Measurements from ENCODE around the gene DEDD.

The DEDD gene

DNA sequence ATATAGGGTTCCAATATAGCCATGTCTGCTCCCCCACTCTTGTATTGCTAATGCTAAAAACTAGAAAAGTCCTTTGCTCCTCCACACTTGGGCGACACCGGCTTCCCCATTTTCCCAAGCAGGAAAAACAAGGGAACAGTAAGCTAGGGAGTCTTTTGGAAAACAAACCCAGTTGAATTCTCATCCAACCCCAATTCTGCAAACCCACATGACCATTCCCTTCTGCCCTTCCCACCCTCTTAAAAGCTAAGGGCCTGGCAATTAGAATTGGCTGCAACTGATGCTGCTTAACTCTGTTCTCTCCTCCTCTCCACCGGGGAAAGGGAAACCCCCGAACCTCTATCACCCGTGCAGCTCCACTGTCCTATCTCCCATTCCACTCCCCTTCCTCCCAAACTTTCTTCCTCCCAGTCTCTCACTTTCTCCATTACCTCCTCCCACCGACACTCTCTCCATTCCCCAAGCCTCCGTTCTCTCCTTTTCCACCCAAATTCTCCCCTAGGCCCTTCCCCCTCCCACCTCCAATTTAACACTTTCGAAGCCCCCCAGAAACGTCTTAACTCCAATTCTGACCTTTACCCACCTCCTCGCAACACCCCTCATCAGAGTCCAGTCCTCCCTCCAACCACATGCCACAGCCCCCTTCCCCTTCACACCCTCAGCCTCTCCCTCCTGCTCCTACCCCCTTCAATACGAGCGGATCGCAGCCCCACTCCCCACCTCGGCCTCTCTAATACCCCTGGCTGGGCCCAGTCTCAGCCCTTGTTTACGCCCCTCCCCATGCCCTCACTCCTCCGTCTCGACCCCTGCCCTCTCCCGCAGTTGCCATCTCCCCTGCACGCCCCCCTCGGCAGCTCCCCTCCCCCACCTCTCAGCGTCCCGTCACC, 701 bp downstream of the DEDD start:
- intact Hi-C loops (cut with DNase I; ENCODE audit: low total_unique reads): no loop called here
- TF ChIP-seq, protein P1, sequence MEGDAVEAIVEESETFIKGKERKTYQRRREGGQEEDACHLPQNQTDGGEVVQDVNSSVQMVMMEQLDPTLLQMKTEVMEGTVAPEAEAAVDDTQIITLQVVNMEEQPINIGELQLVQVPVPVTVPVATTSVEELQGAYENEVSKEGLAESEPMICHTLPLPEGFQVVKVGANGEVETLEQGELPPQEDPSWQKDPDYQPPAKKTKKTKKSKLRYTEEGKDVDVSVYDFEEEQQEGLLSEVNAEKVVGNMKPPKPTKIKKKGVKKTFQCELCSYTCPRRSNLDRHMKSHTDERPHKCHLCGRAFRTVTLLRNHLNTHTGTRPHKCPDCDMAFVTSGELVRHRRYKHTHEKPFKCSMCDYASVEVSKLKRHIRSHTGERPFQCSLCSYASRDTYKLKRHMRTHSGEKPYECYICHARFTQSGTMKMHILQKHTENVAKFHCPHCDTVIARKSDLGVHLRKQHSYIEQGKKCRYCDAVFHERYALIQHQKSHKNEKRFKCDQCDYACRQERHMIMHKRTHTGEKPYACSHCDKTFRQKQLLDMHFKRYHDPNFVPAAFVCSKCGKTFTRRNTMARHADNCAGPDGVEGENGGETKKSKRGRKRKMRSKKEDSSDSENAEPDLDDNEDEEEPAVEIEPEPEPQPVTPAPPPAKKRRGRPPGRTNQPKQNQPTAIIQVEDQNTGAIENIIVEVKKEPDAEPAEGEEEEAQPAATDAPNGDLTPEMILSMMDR (IDR thresholded peaks at IDR 0.05): no peak
- H3K9me3 ChIP-seq: no peaks in the 10 kb centered on the region
- DNase-seq: no peak
- no peaks in the 10 kb centered on the region for H3K27me3 ChIP-seq
- peaks cover 13 to 31% (median 26%) of the 10 kb centered on the region in 3 donors for H3K36me3 ChIP-seq
- H3K4me1 ChIP-seq: peaks cover 0 to 64% (median 40%) of the 10 kb centered on the region in 4 donors
- H3K27ac ChIP-seq: peak overlapping the region; percentile 89 to 91
- peak overlapping the region; percentile 74 to 85 for H3K4me3 ChIP-seq

DNA sequence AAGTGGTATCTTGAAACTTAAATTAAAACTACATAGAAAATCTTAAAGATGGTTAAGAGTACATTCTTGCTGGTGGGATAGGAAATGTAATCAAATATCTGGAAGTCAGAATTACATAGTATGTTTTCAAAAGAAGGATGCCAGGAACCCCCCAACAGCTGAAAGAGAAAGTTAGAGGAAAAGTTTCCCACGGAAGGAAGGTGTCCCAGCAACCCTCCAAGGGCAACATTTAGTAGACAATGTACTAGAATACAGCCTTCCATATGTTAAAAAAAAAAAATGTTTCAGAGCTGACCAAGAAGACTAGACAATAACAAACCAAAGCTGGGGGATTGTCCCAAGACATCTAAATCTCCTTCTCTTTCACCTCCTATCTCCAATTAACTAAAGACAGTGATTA, 2.2 kb downstream of the DEDD start:
- Histone ChIP-seq H3K27ac (peak overlapping the region in 1 of 2 donors; percentile 91), H3K9me3 (no peaks in the 10 kb centered on the region), H3K27me3 (no peaks in the 10 kb centered on the region), H3K4me1 (peaks cover 0 to 64% (median 40%) of the 10 kb centered on the region in 4 donors), H3K36me3 (peaks cover 13 to 46% (median 40%) of the 10 kb centered on the region in 3 donors), H3K4me3 (no peak overlapping the region)
- TF ChIP-seq, protein P1 (IDR thresholded peaks at IDR 0.05): no peak
- intact Hi-C loops (cut with DNase I; ENCODE audit: low total_unique reads): no loop called here
- no peak for DNase-seq

DNA sequence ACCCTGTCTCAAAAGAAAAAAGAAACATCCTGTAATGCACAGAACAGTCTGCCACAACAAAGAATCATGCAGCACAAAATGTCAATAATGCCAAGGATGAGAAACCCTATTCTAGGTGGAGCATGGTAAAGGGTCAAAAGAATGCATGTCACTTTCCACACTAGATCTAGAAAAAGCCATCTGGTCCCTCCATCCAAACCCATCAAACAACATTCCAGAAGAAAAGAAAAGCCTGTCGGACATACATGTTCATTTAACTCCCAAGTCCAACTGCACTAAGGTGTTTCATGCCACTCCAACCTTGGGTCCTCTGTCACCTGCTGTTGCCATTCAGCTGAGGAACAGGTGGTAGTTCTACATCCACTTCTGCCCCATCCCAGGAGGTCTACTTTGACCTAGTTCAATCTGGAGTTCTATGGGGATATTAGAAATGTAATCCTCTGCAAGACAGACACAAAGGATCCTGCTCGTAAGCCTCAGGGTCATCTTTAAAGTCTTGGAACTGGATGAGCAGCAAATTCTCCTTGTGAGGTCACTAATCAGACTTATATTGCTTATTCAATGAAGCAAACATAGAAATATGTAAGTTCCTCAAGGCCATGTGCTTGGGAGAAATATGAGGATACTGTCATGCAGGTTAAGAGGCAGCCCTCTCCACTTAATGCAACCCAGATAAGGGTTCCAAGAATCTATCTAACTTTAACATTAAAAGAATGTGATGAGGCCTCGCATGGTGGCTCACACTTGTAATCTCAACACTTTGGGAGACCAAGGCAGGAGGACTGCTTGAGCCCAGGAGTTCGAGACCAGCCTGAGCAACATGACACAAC, 3.7 kb downstream of the DEDD start:
- peaks cover 0 to 52% (median 33%) of the 10 kb centered on the region in 4 donors for H3K4me1 ChIP-seq
- H3K27me3 ChIP-seq: no peaks in the 10 kb centered on the region
- H3K36me3 ChIP-seq: peaks cover 21 to 61% (median 52%) of the 10 kb centered on the region in 3 donors
- intact Hi-C loops (cut with DNase I; ENCODE audit: low total_unique reads): no loop called here
- TF ChIP-seq, protein P1 (IDR thresholded peaks at IDR 0.05): no peak
- DNase-seq: no peak
- H3K4me3 ChIP-seq: no peak overlapping the region
- no peaks in the 10 kb centered on the region for H3K9me3 ChIP-seq
- H3K27ac ChIP-seq: no peak overlapping the region

DNA sequence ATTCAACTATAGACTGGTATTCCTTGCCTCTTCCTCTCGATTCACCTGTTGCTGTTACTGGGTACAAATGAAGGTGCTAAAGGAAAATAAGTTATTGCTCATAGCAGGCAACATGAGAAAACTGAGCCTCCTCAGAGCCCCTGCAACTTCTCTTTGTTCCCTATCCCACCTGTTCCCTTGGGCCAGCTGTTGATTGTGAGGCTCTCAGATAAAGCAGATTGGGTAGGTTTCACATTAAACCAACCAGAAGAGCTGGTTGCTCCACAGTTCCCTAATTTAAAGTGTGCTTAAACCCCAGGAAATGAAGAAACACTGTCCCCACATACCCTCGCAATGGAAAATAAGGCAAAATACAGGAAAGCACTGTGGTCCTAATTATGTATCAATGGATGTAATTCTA, 4.8 kb downstream of the DEDD start:
- no peak overlapping the region for H3K4me3 ChIP-seq
- TF ChIP-seq, protein P1 (IDR thresholded peaks at IDR 0.05): no peak
- H3K36me3 ChIP-seq: peaks cover 31 to 72% (median 64%) of the 10 kb centered on the region in 3 donors
- intact Hi-C loops (cut with DNase I; ENCODE audit: low total_unique reads): no loop called here
- H3K4me1 ChIP-seq: peaks cover 0 to 48% (median 28%) of the 10 kb centered on the region in 4 donors
- H3K9me3 ChIP-seq: no peaks in the 10 kb centered on the region
- H3K27me3 ChIP-seq: no peaks in the 10 kb centered on the region
- no peak overlapping the region for H3K27ac ChIP-seq
- DNase-seq: no peak

DNA sequence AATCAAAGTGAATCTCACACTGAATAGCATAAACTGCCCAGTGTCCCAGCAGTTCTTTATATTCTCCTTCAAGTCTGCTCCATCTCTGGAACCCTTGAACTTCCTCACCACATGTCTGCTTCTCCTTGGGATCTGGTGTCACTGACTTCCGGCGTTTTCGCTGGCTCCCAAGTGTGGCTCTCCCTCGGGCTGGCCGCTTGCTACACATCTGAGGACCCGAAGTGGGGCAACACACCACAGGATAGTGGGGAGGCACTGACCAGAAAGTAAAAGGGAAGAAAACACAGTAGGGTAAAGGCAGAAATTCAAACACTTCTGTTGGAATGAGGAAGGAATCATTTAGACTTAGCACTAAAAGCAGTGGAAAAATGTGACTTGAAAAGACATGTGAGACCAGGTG, 9.5 kb downstream of the DEDD start:
- H3K27me3 ChIP-seq: no peaks in the 10 kb centered on the region
- H3K36me3 ChIP-seq: peaks cover 38 to 84% (median 78%) of the 10 kb centered on the region in 3 donors
- no peaks in the 10 kb centered on the region for H3K9me3 ChIP-seq
- H3K4me1 ChIP-seq: peaks cover 0 to 27% (median 20%) of the 10 kb centered on the region in 4 donors
- H3K27ac ChIP-seq: no peak overlapping the region
- DNase-seq: no peak
- intact Hi-C loops (cut with DNase I; ENCODE audit: low total_unique reads): no loop called here
- TF ChIP-seq, protein P1 (IDR thresholded peaks at IDR 0.05): no peak
- H3K4me3 ChIP-seq: no peak overlapping the region

All from tibial artery (tissue), 4 donors.